Right atrium auricular region (tissue), 2 donors: ENCODE results near the gene DEPDC1B. TPM values are rescaled to one million over a fixed set of nuclear protein-coding genes. Genes with fewer than 3 reads are reported as not detected.
"Not testable (repeated sequence)": the region's sequence is repeated elsewhere in the genome, so short reads cannot be mapped to it uniquely, and the experiment has no call there.

Source experiments
- DNase-seq: peaks from one replicate; pipeline ENCODE4 v3.0.0-alpha.2; 2019; ENCODE audit warnings: low spot score
- H3K27ac ChIP-seq, 2 donors: fragments of 200-600 bp; sonication (generic); 1 replicate in 1 of 2; 2 replicates in 1 of 2; pipeline ENCODE4 v1.5.1; 2016 to 2019
- H3K27me3 ChIP-seq, 2 donors: fragments of 200-600 bp; sonication (generic); one replicate each; pipeline versions ENCODE4 v1.5.1 to v1.6.0; 2017 to 2019
- H3K36me3 ChIP-seq: fragments of 200-600 bp; sonication (generic); one replicate; pipeline ENCODE4 v1.5.1; 2016
- H3K4me1 ChIP-seq, 2 donors: fragments of 200-600 bp; sonication (generic); one replicate each; pipeline versions ENCODE4 v1.5.1 to v1.6.0; 2017 to 2019
- H3K4me3 ChIP-seq, 2 donors: fragments of 200-600 bp; sonication (generic); 1 replicate in 1 of 2; 2 replicates in 1 of 2; pipeline ENCODE4 v1.5.1; 2017 to 2019; ENCODE audit warnings: mild to moderate bottlenecking in 1 of 2, moderate library complexity in 1 of 2
- H3K9me3 ChIP-seq, 2 donors: fragments of 200-600 bp; sonication (generic); one replicate each; pipeline ENCODE4 v1.5.1; 2019
- CTCF ChIP-seq, 2 donors: fragments of 200-600 bp; sonication (generic); IDR thresholded peaks; one replicate each; pipeline ENCODE4 v1.5.1; 2019; ENCODE audit warnings: antibody characterized with exemption in 2 of 2
- total RNA-seq, 2 donors: library from RNA; depleted of rRNA; stranded (reverse); fragments of >200 nt; gene quantifications; one replicate each; pipeline ENCODE4 v1.1.0, GENCODE V29; 2016

DEPDC1B gene
- total RNA-seq, 2 donors from 2014 or later: 0.16 TPM; not detected in 1

- Histone ChIP-seq H3K27ac (no peak overlapping the region), H3K4me1 (no peaks in the 10 kb centered on the region), H3K27me3 (no peaks in the 10 kb centered on the region), H3K9me3 (no peaks in the 10 kb centered on the region), H3K4me3 (no peak overlapping the region), H3K36me3 (no peaks in the 10 kb centered on the region)
- no peak for TF ChIP-seq CTCF (IDR thresholded peaks at IDR 0.05)
- DNase-seq: no peak
Observed at GRCh38 chr5:60583616-60584015, 116.3 kb downstream of the DEPDC1B start.

GRCh38 chr5:60578315-60578714, 121.7 kb downstream of the DEPDC1B start:
- DNase-seq: no peak
- Histone ChIP-seq H3K4me1 (no peaks in the 10 kb centered on the region), H3K36me3 (no peaks in the 10 kb centered on the region), H3K9me3 (no peaks in the 10 kb centered on the region), H3K27me3 (no peaks in the 10 kb centered on the region), H3K27ac (no peak overlapping the region), H3K4me3 (no peak overlapping the region)
- TF ChIP-seq CTCF (IDR thresholded peaks at IDR 0.05): no peak

GRCh38 chr5:60577116-60577515, 122.8 kb downstream of the DEPDC1B start:
- no peak for DNase-seq
- H3K36me3 ChIP-seq: no peaks in the 10 kb centered on the region
- H3K27ac ChIP-seq: no peak overlapping the region
- no peak for TF ChIP-seq CTCF (IDR thresholded peaks at IDR 0.05)
- H3K9me3 ChIP-seq: no peaks in the 10 kb centered on the region
- H3K4me1 ChIP-seq: no peaks in the 10 kb centered on the region
- H3K4me3 ChIP-seq: no peak overlapping the region
- no peaks in the 10 kb centered on the region for H3K27me3 ChIP-seq

- no peak for DNase-seq
- no peak for TF ChIP-seq CTCF (IDR thresholded peaks at IDR 0.05)
- Histone ChIP-seq H3K4me1 (no peaks in the 10 kb centered on the region), H3K27me3 (no peaks in the 10 kb centered on the region), H3K9me3 (no peaks in the 10 kb centered on the region), H3K36me3 (no peaks in the 10 kb centered on the region), H3K27ac (no peak overlapping the region), H3K4me3 (no peak overlapping the region)
Observed at GRCh38 chr5:60576425-60576824, 123.5 kb downstream of the DEPDC1B start.

- DNase-seq: no peak
- no peak overlapping the region for H3K27ac ChIP-seq
- H3K4me1 ChIP-seq: no peaks in the 10 kb centered on the region
- H3K27me3 ChIP-seq: no peaks in the 10 kb centered on the region
- no peak for TF ChIP-seq CTCF (IDR thresholded peaks at IDR 0.05)
- H3K36me3 ChIP-seq: no peaks in the 10 kb centered on the region
- no peak overlapping the region for H3K4me3 ChIP-seq
- H3K9me3 ChIP-seq: peaks cover 4 to 18% of the 10 kb centered on the region in 2 donors
Observed at GRCh38 chr5:60568646-60569045, 131.3 kb downstream of the DEPDC1B start.

- DNase-seq: no peak
- Histone ChIP-seq H3K36me3 (no peaks in the 10 kb centered on the region), H3K27me3 (no peaks in the 10 kb centered on the region), H3K4me3 (no peak overlapping the region), H3K4me1 (no peaks in the 10 kb centered on the region), H3K27ac (no peak overlapping the region), H3K9me3 (peaks cover under 1 to 10% of the 10 kb centered on the region in 2 donors)
- TF ChIP-seq CTCF (IDR thresholded peaks at IDR 0.05): no peak
Observed at GRCh38 chr5:60563696-60564324, 136.2 kb downstream of the DEPDC1B start.

GRCh38 chr5:60553291-60553690, 146.7 kb downstream of the DEPDC1B start:
- not testable (repeated sequence) for H3K27ac ChIP-seq, DNase-seq, H3K4me3 ChIP-seq, H3K27me3 ChIP-seq, H3K9me3 ChIP-seq, H3K4me1 ChIP-seq, H3K36me3 ChIP-seq
